Measurements from ENCODE around the gene TBX15. TPM values are rescaled to one million over a fixed set of nuclear protein-coding genes. Genes with fewer than 3 reads are reported as not detected.
"Not testable (repeated sequence)": the region's sequence is repeated elsewhere in the genome, so short reads cannot be mapped to it uniquely, and the experiment has no call there.

The TBX15 gene
- polyA plus RNA-seq, 1 donor from 2014 or later: not detected

GRCh38 chr1:118963138-118963455 lies 25.0 kb downstream of the TBX15 start:
- Mint-ChIP-seq H3K4me1 (peaks cover 16 to 22% (median 20%) of the 10 kb centered on the region in 3 donors), H3K4me3 (no peak overlapping the region), H3K9me3 (no peaks in the 10 kb centered on the region), H3K36me3 (no peaks in the 10 kb centered on the region), H3K27ac (no peak overlapping the region), H3K27me3 (no peaks in the 10 kb centered on the region)

GRCh38 chr1:118961156-118961555 lies 27.0 kb downstream of the TBX15 start:
- Mint-ChIP-seq H3K4me3 (peak overlapping the region in 1 of 4 donors; percentile 29), H3K4me1 (peaks cover 16 to 22% (median 20%) of the 10 kb centered on the region in 3 donors), H3K27me3 (no peaks in the 10 kb centered on the region), H3K36me3 (no peaks in the 10 kb centered on the region), H3K27ac (no peak overlapping the region), H3K9me3 (no peaks in the 10 kb centered on the region)

- Mint-ChIP-seq H3K27me3 (no peaks in the 10 kb centered on the region), H3K4me1 (peaks cover 16 to 22% (median 20%) of the 10 kb centered on the region in 3 donors), H3K27ac (peak overlapping the region in 2 of 3 donors; percentile 77 to 81), H3K4me3 (peak overlapping the region in 2 of 4 donors; percentile 79 to 87), H3K36me3 (no peaks in the 10 kb centered on the region), H3K9me3 (no peaks in the 10 kb centered on the region)
These were observed 27.5 kb downstream of the TBX15 start for GRCh38 chr1:118960567-118961136.

GRCh38 chr1:118960026-118960561 lies 28.0 kb downstream of the TBX15 start:
- peak overlapping the region; percentile 48 to 87 (median 66) for H3K4me3 Mint-ChIP-seq
- H3K36me3 Mint-ChIP-seq: no peaks in the 10 kb centered on the region
- peaks cover 16 to 22% (median 20%) of the 10 kb centered on the region in 3 donors for H3K4me1 Mint-ChIP-seq
- H3K9me3 Mint-ChIP-seq: no peaks in the 10 kb centered on the region
- H3K27me3 Mint-ChIP-seq: no peaks in the 10 kb centered on the region
- H3K27ac Mint-ChIP-seq: peak overlapping the region; percentile 77 to 90 (median 81)

- no peaks in the 10 kb centered on the region for H3K36me3 Mint-ChIP-seq
- no peaks in the 10 kb centered on the region for H3K9me3 Mint-ChIP-seq
- H3K4me1 Mint-ChIP-seq: peaks cover 16 to 22% (median 20%) of the 10 kb centered on the region in 3 donors
- H3K27me3 Mint-ChIP-seq: peaks cover 3% of the 10 kb centered on the region
- peak overlapping the region in 2 of 3 donors; percentile 65 to 81 for H3K27ac Mint-ChIP-seq
- peak overlapping the region in 2 of 4 donors; percentile 2 to 48 for H3K4me3 Mint-ChIP-seq
These were observed 29.1 kb downstream of the TBX15 start for GRCh38 chr1:118958937-118959631.

- Mint-ChIP-seq H3K9me3 (no peaks in the 10 kb centered on the region), H3K27me3 (peaks cover 3% of the 10 kb centered on the region), H3K36me3 (no peaks in the 10 kb centered on the region), H3K4me1 (peaks cover 16 to 22% (median 20%) of the 10 kb centered on the region in 3 donors), H3K27ac (no peak overlapping the region), H3K4me3 (peak overlapping the region in 1 of 4 donors; percentile 12)
These were observed 30.0 kb downstream of the TBX15 start for GRCh38 chr1:118958140-118958539.

- H3K27ac Mint-ChIP-seq: not testable (repeated sequence)
These were observed 30.6 kb downstream of the TBX15 start for GRCh38 chr1:118957579-118957978.

GRCh38 chr1:118954301-118954905 lies 33.7 kb downstream of the TBX15 start:
- H3K4me1 Mint-ChIP-seq: peaks cover 5 to 8% (median 6%) of the 10 kb centered on the region in 3 donors

More at GRCh38 chr1:118957579-118957978, 30.6 kb downstream of the TBX15 start:
- H3K9me3 Mint-ChIP-seq, H3K27me3 Mint-ChIP-seq, H3K4me3 Mint-ChIP-seq, H3K36me3 Mint-ChIP-seq: not testable (repeated sequence)
- peaks cover 16 to 22% (median 20%) of the 10 kb centered on the region in 3 donors for H3K4me1 Mint-ChIP-seq

GRCh38 chr1:118951270-118951936 lies 36.7 kb downstream of the TBX15 start:
- peaks cover 3% of the 10 kb centered on the region for H3K27me3 Mint-ChIP-seq
- H3K4me3 Mint-ChIP-seq: peak overlapping the region in 1 of 4 donors; percentile 6
- H3K9me3 Mint-ChIP-seq: peaks cover 0 to 3% (median 0%) of the 10 kb centered on the region in 3 donors
- no peaks in the 10 kb centered on the region for H3K4me1 Mint-ChIP-seq
- H3K27ac Mint-ChIP-seq: no peak overlapping the region
- H3K36me3 Mint-ChIP-seq: peaks cover 2% of the 10 kb centered on the region

More at GRCh38 chr1:118954301-118954905, 33.7 kb downstream of the TBX15 start:
- H3K27ac Mint-ChIP-seq: no peak overlapping the region
- no peak overlapping the region for H3K4me3 Mint-ChIP-seq
- no peaks in the 10 kb centered on the region for H3K9me3 Mint-ChIP-seq
- no peaks in the 10 kb centered on the region for H3K36me3 Mint-ChIP-seq
- H3K27me3 Mint-ChIP-seq: peaks cover 3% of the 10 kb centered on the region

GRCh38 chr1:118949315-118949714 lies 38.8 kb downstream of the TBX15 start:
- H3K9me3 Mint-ChIP-seq: peaks cover 0 to 6% (median 1%) of the 10 kb centered on the region in 3 donors
- H3K4me1 Mint-ChIP-seq: no peaks in the 10 kb centered on the region
- H3K36me3 Mint-ChIP-seq: peaks cover 2% of the 10 kb centered on the region
- H3K27me3 Mint-ChIP-seq: peaks cover 1% of the 10 kb centered on the region
- H3K4me3 Mint-ChIP-seq: no peak overlapping the region
- no peak overlapping the region for H3K27ac Mint-ChIP-seq

- no peaks in the 10 kb centered on the region for H3K4me1 Mint-ChIP-seq
- no peak overlapping the region for H3K27ac Mint-ChIP-seq
These were observed 39.3 kb downstream of the TBX15 start for GRCh38 chr1:118948846-118949245.

GRCh38 chr1:118948351-118948750 lies 39.8 kb downstream of the TBX15 start:
- Mint-ChIP-seq H3K4me3 (no peak overlapping the region), H3K4me1 (no peaks in the 10 kb centered on the region), H3K27ac (no peak overlapping the region), H3K27me3 (no peaks in the 10 kb centered on the region), H3K36me3 (peaks cover 2% of the 10 kb centered on the region), H3K9me3 (peaks cover 0 to 6% (median 1%) of the 10 kb centered on the region in 3 donors)

More at GRCh38 chr1:118948846-118949245, 39.3 kb downstream of the TBX15 start:
- H3K36me3 Mint-ChIP-seq: peaks cover 2% of the 10 kb centered on the region
- peaks cover 0 to 6% (median 1%) of the 10 kb centered on the region in 3 donors for H3K9me3 Mint-ChIP-seq
- H3K27me3 Mint-ChIP-seq: no peaks in the 10 kb centered on the region
- H3K4me3 Mint-ChIP-seq: no peak overlapping the region

GRCh38 chr1:118947790-118948189 lies 40.4 kb downstream of the TBX15 start:
- Mint-ChIP-seq H3K4me1 (no peaks in the 10 kb centered on the region), H3K27me3 (no peaks in the 10 kb centered on the region), H3K9me3 (peaks cover 0 to 6% (median 1%) of the 10 kb centered on the region in 3 donors), H3K4me3 (no peak overlapping the region), H3K27ac (no peak overlapping the region), H3K36me3 (peaks cover 2% of the 10 kb centered on the region)

GRCh38 chr1:118947003-118947765 lies 41.0 kb downstream of the TBX15 start:
- no peaks in the 10 kb centered on the region for H3K27me3 Mint-ChIP-seq
- H3K36me3 Mint-ChIP-seq: peaks cover 2% of the 10 kb centered on the region
- no peak overlapping the region for H3K27ac Mint-ChIP-seq
- no peaks in the 10 kb centered on the region for H3K4me1 Mint-ChIP-seq
- peaks cover 0 to 6% (median 1%) of the 10 kb centered on the region in 3 donors for H3K9me3 Mint-ChIP-seq
- no peak overlapping the region for H3K4me3 Mint-ChIP-seq
